Panc1 (cell line): ENCODE measurements around the gene LITAF. TPM values are rescaled to one million over a fixed set of nuclear protein-coding genes. Genes with fewer than 3 reads are reported as not detected.

Experiments
- ATAC-seq: fragments of 200-7000 bp; cut with Tn5 transposase; 2 replicates; pipeline ENCODE4 v1.9.1; 2020; ENCODE audit warnings: mild to moderate bottlenecking, moderate library complexity
- BruUV-seq: library from RNA; stranded (reverse); fragments of 400-500 nt; replicated peaks from 2 replicates; lab custom pipeline; 2021; lab: Mats Ljungman, UMichigan
- CTCF ChIA-PET: fragments of 300-600 bp; sonication (Branson Sonifier 250); formaldehyde crosslinking; loops from one replicate; lab custom pipeline; 2022; ENCODE audit warnings: antibody characterized with exemption; lab: Charles Lee
- POLR2A ChIA-PET: fragments of 300-600 bp; sonication (Branson Sonifier 250); formaldehyde crosslinking; loops from one replicate; lab custom pipeline; 2022; ENCODE audit warnings: antibody characterized with exemption; lab: Charles Lee
- DNase-seq: peaks from one replicate; pipeline ENCODE4 v3.0.0-alpha.2; 2010; ENCODE audit warnings: low read depth, low spot score
- H3K27ac ChIP-seq: 2 replicates; pipeline ENCODE4 v1.5.1; 2011; ENCODE audit warnings: mild to moderate bottlenecking, low read length, inconsistent platforms
- H3K27me3 ChIP-seq: fragments of 200-500 bp; sonication (Bioruptor generic); 2 replicates; pipeline ENCODE4 v1.6.0; 2014; ENCODE audit warnings: low read length, inconsistent platforms; ENCODE audit not compliant: control insufficient read depth, insufficient read depth
- H3K36me3 ChIP-seq: fragments of 200-500 bp; sonication (Bioruptor generic); 2 replicates; pipeline ENCODE4 v1.5.1; 2014; ENCODE audit warnings: inconsistent platforms, mild to moderate bottlenecking, low read length, moderate library complexity; ENCODE audit not compliant: control insufficient read depth, insufficient read depth
- H3K4me1 ChIP-seq: 2 replicates; pipeline ENCODE4 v1.5.1; 2011; ENCODE audit warnings: inconsistent platforms, mild to moderate bottlenecking, low read length, moderate library complexity; ENCODE audit not compliant: control insufficient read depth, insufficient read depth
- H3K4me3 ChIP-seq, 2 experiments: 2 replicates each; pipeline ENCODE4 v1.5.1; 2011 to 2012; ENCODE audit warnings: low read depth in 2 of 2, low read length in 2 of 2, mild to moderate bottlenecking in 2 of 2, inconsistent platforms in 1 of 2, moderate library complexity in 1 of 2
- H3K9me3 ChIP-seq: fragments of 200-500 bp; sonication (Bioruptor generic); 2 replicates; pipeline ENCODE4 v1.5.1; 2014; ENCODE audit warnings: low read depth, mild to moderate bottlenecking, inconsistent platforms, low read length, moderate library complexity; ENCODE audit not compliant: control insufficient read depth, insufficient read depth
- POLR2AphosphoS5 ChIP-seq: IDR thresholded peaks from 2 replicates; pipeline ENCODE4 v1.6.1; 2012; ENCODE audit warnings: mild to moderate bottlenecking, low read depth, low read length, moderate library complexity
- SIN3A ChIP-seq: IDR thresholded peaks from 2 replicates; pipeline ENCODE4 v1.6.1; 2012; ENCODE audit warnings: low read depth, mild to moderate bottlenecking, low read length, moderate library complexity, borderline replicate concordance; ENCODE audit not compliant: insufficient read depth
- TCF7L2 ChIP-seq: IDR thresholded peaks from 2 replicates; pipeline ENCODE4 v1.6.1; 2011; ENCODE audit warnings: mild to moderate bottlenecking, low read depth, low read length, inconsistent platforms
- in situ Hi-C: cut with HindIII; loops from 2 replicates; pipeline ENCODE4 v1.10.0; 2016; ENCODE audit warnings: low sequenced_read_pairs, low pct_unique_long_range_greater_than_20kb
- intact Hi-C: fragments of 100-400 bp; cut with micrococcal nuclease; formaldehyde crosslinking; loops from one replicate; pipeline ENCODE4 v1.10.0; 2022; ENCODE audit not compliant: unreplicated experiment
- total RNA-seq: library from RNA; stranded (reverse); gene quantifications from one replicate; pipeline ENCODE4 v1.2.1, GENCODE V29; 2021; ENCODE audit not compliant: unreplicated experiment
- TF ChIP-seq, protein P1 (sequence below), 2 experiments: IDR thresholded peaks; 2 replicates each; pipeline ENCODE4 v1.6.1; 2011 to 2012; ENCODE audit warnings: low read depth in 2 of 2, control low read depth in 1 of 2, low read length in 1 of 2, mild to moderate bottlenecking in 1 of 2, moderate library complexity in 1 of 2; ENCODE audit not compliant: insufficient read depth in 1 of 2
- TF ChIP-seq, protein P2 (sequence below): fragments of 450-650 bp; IDR thresholded peaks from 2 replicates; pipeline ENCODE4 v1.5.1; 2017; ENCODE audit warnings: mild to moderate bottlenecking

The LITAF gene
- total RNA-seq, 1 experiment from 2014 or later = 85.2 TPM

DNA sequence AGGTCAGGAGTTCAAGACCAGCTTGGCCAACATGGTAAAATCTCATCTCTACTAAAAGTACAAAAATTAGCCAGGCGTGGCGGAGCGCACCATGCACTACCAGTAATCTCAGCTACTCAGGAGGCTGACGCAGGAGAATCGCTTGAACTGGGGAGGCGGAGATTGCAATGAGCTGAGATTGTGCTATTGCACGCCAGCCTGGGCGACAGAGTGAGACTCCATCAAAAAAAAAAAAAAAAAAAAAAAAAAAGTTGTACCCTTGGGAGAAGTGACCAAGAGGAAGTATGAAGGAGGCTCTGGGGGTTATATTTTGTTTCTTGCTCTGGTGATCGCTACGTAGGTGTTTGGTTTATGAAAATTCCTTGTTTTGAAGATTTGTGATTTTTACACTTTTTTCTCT is 66.3 kb downstream of the LITAF start:
- POLR2A ChIA-PET = no interaction called here
- intact Hi-C loops = no loop called here
- in situ Hi-C loops = no loop called here
- Histone ChIP-seq H3K27me3 (no peaks in the 10 kb centered on the region), H3K9me3 (no peaks in the 10 kb centered on the region), H3K36me3 (no peaks in the 10 kb centered on the region), H3K4me3 (no peak overlapping the region), H3K4me1 (no peaks in the 10 kb centered on the region), H3K27ac (no peak overlapping the region)
- TF ChIP-seq POLR2AphosphoS5 (no peak), SIN3A (no peak), TCF7L2 (no peak)
- TF ChIP-seq, protein P1, sequence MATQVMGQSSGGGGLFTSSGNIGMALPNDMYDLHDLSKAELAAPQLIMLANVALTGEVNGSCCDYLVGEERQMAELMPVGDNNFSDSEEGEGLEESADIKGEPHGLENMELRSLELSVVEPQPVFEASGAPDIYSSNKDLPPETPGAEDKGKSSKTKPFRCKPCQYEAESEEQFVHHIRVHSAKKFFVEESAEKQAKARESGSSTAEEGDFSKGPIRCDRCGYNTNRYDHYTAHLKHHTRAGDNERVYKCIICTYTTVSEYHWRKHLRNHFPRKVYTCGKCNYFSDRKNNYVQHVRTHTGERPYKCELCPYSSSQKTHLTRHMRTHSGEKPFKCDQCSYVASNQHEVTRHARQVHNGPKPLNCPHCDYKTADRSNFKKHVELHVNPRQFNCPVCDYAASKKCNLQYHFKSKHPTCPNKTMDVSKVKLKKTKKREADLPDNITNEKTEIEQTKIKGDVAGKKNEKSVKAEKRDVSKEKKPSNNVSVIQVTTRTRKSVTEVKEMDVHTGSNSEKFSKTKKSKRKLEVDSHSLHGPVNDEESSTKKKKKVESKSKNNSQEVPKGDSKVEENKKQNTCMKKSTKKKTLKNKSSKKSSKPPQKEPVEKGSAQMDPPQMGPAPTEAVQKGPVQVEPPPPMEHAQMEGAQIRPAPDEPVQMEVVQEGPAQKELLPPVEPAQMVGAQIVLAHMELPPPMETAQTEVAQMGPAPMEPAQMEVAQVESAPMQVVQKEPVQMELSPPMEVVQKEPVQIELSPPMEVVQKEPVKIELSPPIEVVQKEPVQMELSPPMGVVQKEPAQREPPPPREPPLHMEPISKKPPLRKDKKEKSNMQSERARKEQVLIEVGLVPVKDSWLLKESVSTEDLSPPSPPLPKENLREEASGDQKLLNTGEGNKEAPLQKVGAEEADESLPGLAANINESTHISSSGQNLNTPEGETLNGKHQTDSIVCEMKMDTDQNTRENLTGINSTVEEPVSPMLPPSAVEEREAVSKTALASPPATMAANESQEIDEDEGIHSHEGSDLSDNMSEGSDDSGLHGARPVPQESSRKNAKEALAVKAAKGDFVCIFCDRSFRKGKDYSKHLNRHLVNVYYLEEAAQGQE (IDR thresholded peaks at IDR 0.05; ENCODE audit: insufficient read depth in 1 of 2, low read depth in 2 of 2, low read length in 1 of 2) = no peak
- TF ChIP-seq, protein P2, sequence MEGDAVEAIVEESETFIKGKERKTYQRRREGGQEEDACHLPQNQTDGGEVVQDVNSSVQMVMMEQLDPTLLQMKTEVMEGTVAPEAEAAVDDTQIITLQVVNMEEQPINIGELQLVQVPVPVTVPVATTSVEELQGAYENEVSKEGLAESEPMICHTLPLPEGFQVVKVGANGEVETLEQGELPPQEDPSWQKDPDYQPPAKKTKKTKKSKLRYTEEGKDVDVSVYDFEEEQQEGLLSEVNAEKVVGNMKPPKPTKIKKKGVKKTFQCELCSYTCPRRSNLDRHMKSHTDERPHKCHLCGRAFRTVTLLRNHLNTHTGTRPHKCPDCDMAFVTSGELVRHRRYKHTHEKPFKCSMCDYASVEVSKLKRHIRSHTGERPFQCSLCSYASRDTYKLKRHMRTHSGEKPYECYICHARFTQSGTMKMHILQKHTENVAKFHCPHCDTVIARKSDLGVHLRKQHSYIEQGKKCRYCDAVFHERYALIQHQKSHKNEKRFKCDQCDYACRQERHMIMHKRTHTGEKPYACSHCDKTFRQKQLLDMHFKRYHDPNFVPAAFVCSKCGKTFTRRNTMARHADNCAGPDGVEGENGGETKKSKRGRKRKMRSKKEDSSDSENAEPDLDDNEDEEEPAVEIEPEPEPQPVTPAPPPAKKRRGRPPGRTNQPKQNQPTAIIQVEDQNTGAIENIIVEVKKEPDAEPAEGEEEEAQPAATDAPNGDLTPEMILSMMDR = no peak
- CTCF ChIA-PET = no interaction called here
- DNase-seq (no peak), ATAC-seq (no peak)
- BruUV-seq = no TSS peak

DNA sequence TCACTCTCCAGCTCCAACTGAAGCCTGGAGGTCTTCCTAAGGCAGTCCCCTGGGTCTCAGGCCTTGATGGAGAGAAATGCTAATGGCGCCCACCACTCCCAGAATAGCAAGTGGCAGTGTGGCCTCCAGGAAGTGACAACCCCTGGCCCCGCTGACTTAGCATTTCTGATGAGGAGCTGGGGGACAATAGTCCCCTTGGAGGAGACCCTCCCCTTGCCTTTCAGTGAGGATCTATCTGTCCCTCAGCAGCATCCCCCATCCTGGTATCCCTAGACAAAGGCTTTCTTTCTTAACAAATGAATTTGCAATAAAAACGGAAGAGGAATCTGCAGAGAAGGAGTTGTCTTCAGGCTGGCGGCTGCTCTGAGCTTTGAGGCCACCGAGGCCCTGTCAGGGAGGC is 68.8 kb downstream of the LITAF start:
- Histone ChIP-seq H3K4me3 (no peak overlapping the region), H3K27me3 (no peaks in the 10 kb centered on the region), H3K4me1 (no peaks in the 10 kb centered on the region), H3K9me3 (no peaks in the 10 kb centered on the region), H3K36me3 (no peaks in the 10 kb centered on the region), H3K27ac (no peak overlapping the region)
- no TSS peak for BruUV-seq
- no peak for DNase-seq
- ChIA-PET POLR2A (interaction anchor here (0.5 kb wide), 1 partner anchor 294 kb away, joined by 5 read pairs; no protein-coding TSS in a partner anchor), CTCF (no interaction called here)
- no peak for ATAC-seq
- TF ChIP-seq, protein P1 (IDR thresholded peaks at IDR 0.05; ENCODE audit: insufficient read depth in 1 of 2, low read depth in 2 of 2, low read length in 1 of 2) = no peak
- TF ChIP-seq POLR2AphosphoS5 = no peak
- TF ChIP-seq, protein P2 = no peak
- TF ChIP-seq TCF7L2 = no peak
- TF ChIP-seq SIN3A = no peak
- intact Hi-C loops (no loop called here), in situ Hi-C loops (no loop called here)
